NT2/D1 (cell line): ENCODE results near the gene TRIM25.

Source experiments
- DNase-seq: peaks from one replicate; pipeline ENCODE4 v3.0.0-alpha.2; 2011; ENCODE audit warnings: low read depth, low spot score
- H3K27me3 ChIP-seq: 2 replicates; pipeline ENCODE4 v1.6.0; 2011; ENCODE audit warnings: mild to moderate bottlenecking; ENCODE audit not compliant: insufficient read length, insufficient read depth
- H3K36me3 ChIP-seq: 2 replicates; pipeline ENCODE4 v1.6.1; 2011; ENCODE audit warnings: mild to moderate bottlenecking, low read length, mixed read lengths; ENCODE audit not compliant: insufficient read depth, insufficient read length
- H3K4me1 ChIP-seq: 2 replicates; pipeline ENCODE4 v1.5.1; 2011; ENCODE audit not compliant: insufficient read depth, insufficient read length
- H3K4me3 ChIP-seq: 2 replicates; pipeline ENCODE4 v1.5.1; 2011; ENCODE audit warnings: low read depth; ENCODE audit not compliant: insufficient read length
- H3K9ac ChIP-seq: 2 replicates; pipeline ENCODE4 v1.6.0; 2011; ENCODE audit warnings: low read depth; ENCODE audit not compliant: insufficient read length
- H3K9me3 ChIP-seq: 2 replicates; pipeline ENCODE4 v1.5.1; 2011; ENCODE audit warnings: mild to moderate bottlenecking, low read length; ENCODE audit not compliant: insufficient read depth
- SUZ12 ChIP-seq: IDR thresholded peaks from 2 replicates; pipeline ENCODE4 v1.6.1; 2011; ENCODE audit not compliant: insufficient read length, insufficient read depth; ENCODE audit errors: extremely low read depth
- YY1 ChIP-seq: IDR thresholded peaks from 2 replicates; pipeline ENCODE4 v1.6.1; 2011; ENCODE audit not compliant: insufficient read length, insufficient read depth
- ZNF274 ChIP-seq: IDR thresholded peaks from 2 replicates; pipeline ENCODE4 v1.6.1; 2011; ENCODE audit warnings: mild to moderate bottlenecking, low read depth, low read length

Gene TRIM25

GRCh38 chr17:56933868-56934267 is 20.0 kb upstream of the TRIM25 start:
- no peak for DNase-seq
- H3K4me3 ChIP-seq = no peak overlapping the region
- H3K9me3 ChIP-seq = peaks cover 43% of the 10 kb centered on the region
- H3K4me1 ChIP-seq = no peaks in the 10 kb centered on the region
- TF ChIP-seq YY1 (no peak), ZNF274 (no peak), SUZ12 (no peak)
- H3K27me3 ChIP-seq = no peaks in the 10 kb centered on the region
- no peak overlapping the region for H3K9ac ChIP-seq
- peaks cover 43% of the 10 kb centered on the region for H3K36me3 ChIP-seq

- H3K4me1 ChIP-seq = no peaks in the 10 kb centered on the region
- no peak overlapping the region for H3K4me3 ChIP-seq
- no peak overlapping the region for H3K9ac ChIP-seq
- no peaks in the 10 kb centered on the region for H3K27me3 ChIP-seq
- no peak for TF ChIP-seq YY1
- TF ChIP-seq SUZ12 = no peak
- no peak for TF ChIP-seq ZNF274
- H3K36me3 ChIP-seq = peaks cover 38% of the 10 kb centered on the region
- DNase-seq = no peak
- peaks cover 49% of the 10 kb centered on the region for H3K9me3 ChIP-seq
Observed at GRCh38 chr17:56933151-56933745, 19.4 kb upstream of the TRIM25 start.

- TF ChIP-seq YY1 (no peak), ZNF274 (no peak), SUZ12 (no peak)
- Histone ChIP-seq H3K4me1 (no peaks in the 10 kb centered on the region), H3K9ac (no peak overlapping the region), H3K9me3 (peaks cover 60% of the 10 kb centered on the region), H3K36me3 (peaks cover 18% of the 10 kb centered on the region), H3K4me3 (no peak overlapping the region), H3K27me3 (no peaks in the 10 kb centered on the region)
- no peak for DNase-seq
Observed at GRCh38 chr17:56930739-56931337, 17.0 kb upstream of the TRIM25 start.

GRCh38 chr17:56929362-56929969 is 15.6 kb upstream of the TRIM25 start:
- no peak overlapping the region for H3K4me3 ChIP-seq
- no peaks in the 10 kb centered on the region for H3K27me3 ChIP-seq
- no peak overlapping the region for H3K9ac ChIP-seq
- H3K36me3 ChIP-seq = peaks cover 6% of the 10 kb centered on the region
- no peaks in the 10 kb centered on the region for H3K4me1 ChIP-seq
- DNase-seq = no peak
- peaks cover 60% of the 10 kb centered on the region for H3K9me3 ChIP-seq
- TF ChIP-seq ZNF274 (no peak), YY1 (no peak), SUZ12 (no peak)

- no peak for DNase-seq
- H3K9me3 ChIP-seq = peaks cover 60% of the 10 kb centered on the region
- no peak overlapping the region for H3K4me3 ChIP-seq
- no peaks in the 10 kb centered on the region for H3K36me3 ChIP-seq
- H3K4me1 ChIP-seq = no peaks in the 10 kb centered on the region
- H3K27me3 ChIP-seq = no peaks in the 10 kb centered on the region
- no peak overlapping the region for H3K9ac ChIP-seq
- TF ChIP-seq SUZ12 (no peak), YY1 (no peak), ZNF274 (no peak)
Observed at GRCh38 chr17:56928586-56928985, 14.7 kb upstream of the TRIM25 start.

GRCh38 chr17:56926704-56927103 is 12.9 kb upstream of the TRIM25 start:
- TF ChIP-seq YY1 (no peak), SUZ12 (no peak)
- DNase-seq = no peak
- H3K27me3 ChIP-seq = no peaks in the 10 kb centered on the region
- no peak overlapping the region for H3K4me3 ChIP-seq
- peaks cover 45% of the 10 kb centered on the region for H3K9me3 ChIP-seq
- no peaks in the 10 kb centered on the region for H3K36me3 ChIP-seq
- no peak overlapping the region for H3K9ac ChIP-seq
- H3K4me1 ChIP-seq = no peaks in the 10 kb centered on the region

GRCh38 chr17:56926270-56926669 is 12.4 kb upstream of the TRIM25 start:
- no peak for TF ChIP-seq SUZ12
- no peak for TF ChIP-seq YY1
- TF ChIP-seq ZNF274 = no peak
- H3K4me1 ChIP-seq = no peaks in the 10 kb centered on the region
- no peaks in the 10 kb centered on the region for H3K36me3 ChIP-seq
- H3K9ac ChIP-seq = no peak overlapping the region
- peaks cover 41% of the 10 kb centered on the region for H3K9me3 ChIP-seq
- no peak overlapping the region for H3K4me3 ChIP-seq
- no peak for DNase-seq
- no peaks in the 10 kb centered on the region for H3K27me3 ChIP-seq

- Histone ChIP-seq H3K9me3 (peaks cover 29% of the 10 kb centered on the region), H3K36me3 (no peaks in the 10 kb centered on the region), H3K4me3 (no peak overlapping the region), H3K9ac (no peak overlapping the region), H3K27me3 (no peaks in the 10 kb centered on the region), H3K4me1 (no peaks in the 10 kb centered on the region)
- no peak for DNase-seq
- TF ChIP-seq SUZ12 (no peak), ZNF274 (no peak), YY1 (no peak)
Observed at GRCh38 chr17:56925088-56925487, 11.2 kb upstream of the TRIM25 start.
